ENCODE data around the gene MPZL1. TPM values are rescaled to one million over a fixed set of nuclear protein-coding genes. Genes with fewer than 3 reads are reported as not detected.

MPZL1 gene
- total RNA-seq, 1 experiment from 2014 or later, result 52.9 TPM

DNA sequence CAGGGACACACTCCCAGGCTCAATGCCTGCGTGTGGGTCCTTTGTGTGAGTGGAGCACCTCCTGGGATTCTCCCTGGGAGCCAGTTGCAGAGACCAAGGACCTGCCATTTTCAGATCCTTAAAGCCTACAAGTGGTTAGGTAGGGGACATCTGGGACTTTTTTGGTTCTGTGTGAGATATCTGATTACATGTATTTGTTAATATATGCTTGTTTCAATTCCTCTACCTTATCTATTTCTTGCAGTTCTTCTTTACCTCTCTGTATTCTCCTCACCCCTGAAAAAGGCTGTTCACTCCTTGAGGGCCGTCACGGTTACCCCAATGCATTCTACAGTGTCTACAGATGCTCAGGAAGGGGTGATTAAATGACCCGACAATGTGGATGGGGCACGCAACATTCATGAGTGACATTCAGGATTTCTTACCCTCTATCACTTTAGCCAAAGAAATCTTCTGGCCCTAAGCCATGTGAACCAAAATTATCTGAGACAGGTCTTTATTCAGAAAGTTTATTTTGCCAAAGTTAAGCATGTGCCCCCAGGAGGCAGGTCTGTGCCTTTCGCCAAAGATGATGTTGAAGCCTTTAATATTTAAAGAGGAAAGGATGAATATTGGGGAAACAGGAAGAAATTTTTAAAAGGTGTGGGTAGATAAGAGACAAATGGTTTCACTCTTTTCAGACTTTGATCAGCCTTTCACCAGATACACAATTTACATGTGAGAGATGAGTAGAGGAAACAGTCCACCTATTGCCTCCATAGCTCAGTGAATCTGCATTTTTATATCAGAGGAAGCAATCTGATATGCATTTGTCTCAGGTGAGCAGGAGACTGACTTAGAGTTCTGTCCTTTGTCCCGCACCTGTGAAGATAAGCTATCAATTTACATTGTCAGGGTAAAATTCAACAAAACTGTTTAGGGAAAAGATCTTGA is 44.6 kb upstream of the MPZL1 start:
- Histone ChIP-seq H2AFZ (ENCODE audit: low read depth, low read length, poor library complexity, severe bottlenecking) (no peak overlapping the region), H3K27ac (ENCODE audit: low read depth, low read length) (no peak overlapping the region), H3K9ac (ENCODE audit: low read length) (no peak overlapping the region), H3K79me2 (ENCODE audit: insufficient read depth, low read length) (no peaks in the 10 kb centered on the region), H3K4me2 (ENCODE audit: low read length) (no peak overlapping the region), H3K27me3 (ENCODE audit: insufficient read depth, low read length) (no peaks in the 10 kb centered on the region), H4K20me1 (ENCODE audit: insufficient read depth) (no peaks in the 10 kb centered on the region), H3K4me1 (ENCODE audit: control insufficient read depth in 1 of 2, insufficient read depth in 2 of 2, low read length in 2 of 2) (no peaks in the 10 kb centered on the region), H3K9me3 (ENCODE audit: control insufficient read depth in 1 of 2, insufficient read depth in 1 of 2, low read depth in 1 of 2, low read length in 2 of 2) (no peaks in the 10 kb centered on the region), H3K9me2 (ENCODE audit: insufficient read depth) (no peaks in the 10 kb centered on the region), H3K4me3 (replicated peaks in 1 of 2; ENCODE audit: low read depth in 1 of 2, low read length in 2 of 2) (no peak overlapping the region), H3K36me3 (ENCODE audit: control insufficient read depth in 1 of 2, insufficient read depth in 2 of 2, low read length in 2 of 2) (no peaks in the 10 kb centered on the region)
- RAD21 ChIA-PET (ENCODE audit: low non-redundant PET in 1 of 2, low total read pairs in 2 of 2, uncharacterized antibody in 2 of 2, unreplicated experiment in 2 of 2), result no interaction called here
- POLR2A ChIA-PET, result no interaction called here
- CTCF ChIA-PET, result no interaction called here
- no TSS peak for BruUV-seq (replicated peaks)
- ATAC-seq (no peak), DNase-seq (ENCODE audit: low read depth, low spot score) (no peak)
- intact Hi-C loops (cut with micrococcal nuclease), result no loop called here
- TF ChIP-seq CEBPB (IDR thresholded peaks at IDR 0.05; ENCODE audit: low read depth) (no peak), SIN3A (IDR thresholded peaks at IDR 0.05; ENCODE audit: low read depth) (no peak), POLR2AphosphoS5 (IDR thresholded peaks at IDR 0.05; ENCODE audit: low read depth, low read length) (no peak), ELF1 (IDR thresholded peaks at IDR 0.05; ENCODE audit: borderline replicate concordance, low read depth) (no peak), JUND (IDR thresholded peaks at IDR 0.05) (no peak), ZFX (IDR thresholded peaks at IDR 0.05) (no peak), CBX3 (IDR thresholded peaks at IDR 0.05; ENCODE audit: low read depth) (no peak), EZH2 (IDR thresholded peaks at IDR 0.05) (no peak), SP1 (IDR thresholded peaks at IDR 0.05; ENCODE audit: low read depth) (no peak), ZNF274 (IDR thresholded peaks at IDR 0.05; ENCODE audit: low read depth, low read length) (no peak)
- TF ChIP-seq, protein P1, sequence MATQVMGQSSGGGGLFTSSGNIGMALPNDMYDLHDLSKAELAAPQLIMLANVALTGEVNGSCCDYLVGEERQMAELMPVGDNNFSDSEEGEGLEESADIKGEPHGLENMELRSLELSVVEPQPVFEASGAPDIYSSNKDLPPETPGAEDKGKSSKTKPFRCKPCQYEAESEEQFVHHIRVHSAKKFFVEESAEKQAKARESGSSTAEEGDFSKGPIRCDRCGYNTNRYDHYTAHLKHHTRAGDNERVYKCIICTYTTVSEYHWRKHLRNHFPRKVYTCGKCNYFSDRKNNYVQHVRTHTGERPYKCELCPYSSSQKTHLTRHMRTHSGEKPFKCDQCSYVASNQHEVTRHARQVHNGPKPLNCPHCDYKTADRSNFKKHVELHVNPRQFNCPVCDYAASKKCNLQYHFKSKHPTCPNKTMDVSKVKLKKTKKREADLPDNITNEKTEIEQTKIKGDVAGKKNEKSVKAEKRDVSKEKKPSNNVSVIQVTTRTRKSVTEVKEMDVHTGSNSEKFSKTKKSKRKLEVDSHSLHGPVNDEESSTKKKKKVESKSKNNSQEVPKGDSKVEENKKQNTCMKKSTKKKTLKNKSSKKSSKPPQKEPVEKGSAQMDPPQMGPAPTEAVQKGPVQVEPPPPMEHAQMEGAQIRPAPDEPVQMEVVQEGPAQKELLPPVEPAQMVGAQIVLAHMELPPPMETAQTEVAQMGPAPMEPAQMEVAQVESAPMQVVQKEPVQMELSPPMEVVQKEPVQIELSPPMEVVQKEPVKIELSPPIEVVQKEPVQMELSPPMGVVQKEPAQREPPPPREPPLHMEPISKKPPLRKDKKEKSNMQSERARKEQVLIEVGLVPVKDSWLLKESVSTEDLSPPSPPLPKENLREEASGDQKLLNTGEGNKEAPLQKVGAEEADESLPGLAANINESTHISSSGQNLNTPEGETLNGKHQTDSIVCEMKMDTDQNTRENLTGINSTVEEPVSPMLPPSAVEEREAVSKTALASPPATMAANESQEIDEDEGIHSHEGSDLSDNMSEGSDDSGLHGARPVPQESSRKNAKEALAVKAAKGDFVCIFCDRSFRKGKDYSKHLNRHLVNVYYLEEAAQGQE (IDR thresholded peaks at IDR 0.05; ENCODE audit: low read depth), result no peak
- TF ChIP-seq, protein P2, sequence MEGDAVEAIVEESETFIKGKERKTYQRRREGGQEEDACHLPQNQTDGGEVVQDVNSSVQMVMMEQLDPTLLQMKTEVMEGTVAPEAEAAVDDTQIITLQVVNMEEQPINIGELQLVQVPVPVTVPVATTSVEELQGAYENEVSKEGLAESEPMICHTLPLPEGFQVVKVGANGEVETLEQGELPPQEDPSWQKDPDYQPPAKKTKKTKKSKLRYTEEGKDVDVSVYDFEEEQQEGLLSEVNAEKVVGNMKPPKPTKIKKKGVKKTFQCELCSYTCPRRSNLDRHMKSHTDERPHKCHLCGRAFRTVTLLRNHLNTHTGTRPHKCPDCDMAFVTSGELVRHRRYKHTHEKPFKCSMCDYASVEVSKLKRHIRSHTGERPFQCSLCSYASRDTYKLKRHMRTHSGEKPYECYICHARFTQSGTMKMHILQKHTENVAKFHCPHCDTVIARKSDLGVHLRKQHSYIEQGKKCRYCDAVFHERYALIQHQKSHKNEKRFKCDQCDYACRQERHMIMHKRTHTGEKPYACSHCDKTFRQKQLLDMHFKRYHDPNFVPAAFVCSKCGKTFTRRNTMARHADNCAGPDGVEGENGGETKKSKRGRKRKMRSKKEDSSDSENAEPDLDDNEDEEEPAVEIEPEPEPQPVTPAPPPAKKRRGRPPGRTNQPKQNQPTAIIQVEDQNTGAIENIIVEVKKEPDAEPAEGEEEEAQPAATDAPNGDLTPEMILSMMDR (IDR thresholded peaks at IDR 0.05 in 2 of 3, conservative IDR thresholded peaks at IDR 0.05 in 1 of 3; ENCODE audit: borderline replicate concordance in 1 of 3, insufficient read depth in 1 of 3, low read depth in 2 of 3, low read length in 2 of 3), result no peak
- TF ChIP-seq, protein P3, sequence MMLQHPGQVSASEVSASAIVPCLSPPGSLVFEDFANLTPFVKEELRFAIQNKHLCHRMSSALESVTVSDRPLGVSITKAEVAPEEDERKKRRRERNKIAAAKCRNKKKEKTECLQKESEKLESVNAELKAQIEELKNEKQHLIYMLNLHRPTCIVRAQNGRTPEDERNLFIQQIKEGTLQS (IDR thresholded peaks at IDR 0.05), result no peak
- TF ChIP-seq, protein P4, sequence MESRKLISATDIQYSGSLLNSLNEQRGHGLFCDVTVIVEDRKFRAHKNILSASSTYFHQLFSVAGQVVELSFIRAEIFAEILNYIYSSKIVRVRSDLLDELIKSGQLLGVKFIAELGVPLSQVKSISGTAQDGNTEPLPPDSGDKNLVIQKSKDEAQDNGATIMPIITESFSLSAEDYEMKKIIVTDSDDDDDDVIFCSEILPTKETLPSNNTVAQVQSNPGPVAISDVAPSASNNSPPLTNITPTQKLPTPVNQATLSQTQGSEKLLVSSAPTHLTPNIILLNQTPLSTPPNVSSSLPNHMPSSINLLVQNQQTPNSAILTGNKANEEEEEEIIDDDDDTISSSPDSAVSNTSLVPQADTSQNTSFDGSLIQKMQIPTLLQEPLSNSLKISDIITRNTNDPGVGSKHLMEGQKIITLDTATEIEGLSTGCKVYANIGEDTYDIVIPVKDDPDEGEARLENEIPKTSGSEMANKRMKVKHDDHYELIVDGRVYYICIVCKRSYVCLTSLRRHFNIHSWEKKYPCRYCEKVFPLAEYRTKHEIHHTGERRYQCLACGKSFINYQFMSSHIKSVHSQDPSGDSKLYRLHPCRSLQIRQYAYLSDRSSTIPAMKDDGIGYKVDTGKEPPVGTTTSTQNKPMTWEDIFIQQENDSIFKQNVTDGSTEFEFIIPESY (IDR thresholded peaks at IDR 0.05; ENCODE audit: extremely low read depth, insufficient replicate concordance, low read length), result no peak
